A673 (cell line): ENCODE measurements around the gene ABR.

Source experiments
- CTCF ChIP-seq: fragments of 300-800, 200-600 bp; sonication (generic); conservative IDR thresholded peaks from 2 replicates; pipeline ENCODE4 v1.5.1; 2017; ENCODE audit warnings: low read depth, mild to moderate bottlenecking, antibody characterized with exemption, low read length, moderate library complexity, mixed read lengths
- EZH2 ChIP-seq: fragments of 200-600 bp; sonication (generic); IDR thresholded peaks from 2 replicates; pipeline ENCODE4 v1.6.1; 2017; ENCODE audit warnings: borderline replicate concordance, low read depth, mild to moderate bottlenecking, mixed read lengths, antibody characterized with exemption, low read length; ENCODE audit not compliant: poor library complexity, severe bottlenecking

GRCh38 chr17:1144162-1144561 lies 35.6 kb downstream of the ABR start:
- TF ChIP-seq CTCF (no peak), EZH2 (no peak)
